T-helper 1 cell treated with Interleukin-12 subunit alpha and Interleukin-12 subunit beta and Interleukin-4 antibody, amounts not matched to agents 30 ng/mL and 1 ng/mL, for 36 hours (primary cell): ENCODE results near the gene ERP29. TPM values are rescaled to one million over a fixed set of nuclear protein-coding genes. Genes with fewer than 3 reads are reported as not detected.
"Not testable (repeated sequence)": the region's sequence is repeated elsewhere in the genome, so short reads cannot be mapped to it uniquely, and the experiment has no call there.

Experiments
- intact Hi-C: fragments of 100-400 bp; cut with micrococcal nuclease; formaldehyde crosslinking; loops from one replicate; pipeline ENCODE4 v1.15.1; 2024
- total RNA-seq: library from RNA; stranded (reverse); gene quantifications from 2 replicates; pipeline ENCODE4 v1.2.3, GENCODE V29; 2022

Gene ERP29
- total RNA-seq, 1 donor from 2014 or later = 111 TPM

GRCh38 chr12:112000820-112001219, 12.4 kb upstream of the ERP29 start:
- intact Hi-C loops = loop anchor here (1.0 kb wide), 2 partner anchors 8 to 11 kb away; no protein-coding TSS in a partner anchor

GRCh38 chr12:112001576-112001975, 11.7 kb upstream of the ERP29 start:
- intact Hi-C loops = loop anchor here (1.0 kb wide), 2 partner anchors 8 to 11 kb away; no protein-coding TSS in a partner anchor

GRCh38 chr12:112004041-112004440, 9.2 kb upstream of the ERP29 start:
- intact Hi-C loops = no loop called here

GRCh38 chr12:112005419-112006395, 7.5 kb upstream of the ERP29 start:
- intact Hi-C loops = no loop called here

GRCh38 chr12:112007945-112008344, 5.3 kb upstream of the ERP29 start:
- intact Hi-C loops = no loop called here

- intact Hi-C loops = no loop called here
Observed at GRCh38 chr12:112008918-112009317, 4.3 kb upstream of the ERP29 start.

- intact Hi-C loops = not testable (repeated sequence)
Observed at GRCh38 chr12:112009596-112009995, 3.6 kb upstream of the ERP29 start.

- intact Hi-C loops = loop anchor here (5.0 to 10.0 kb wide), 4 partner anchors 292 to 1608 kb away; partner anchors contain the start of genes ANAPC7, OAS1 and OAS2
Observed at GRCh38 chr12:112010415-112011344, 2.5 kb upstream of the ERP29 start.

GRCh38 chr12:112011685-112012084, 1.5 kb upstream of the ERP29 start:
- intact Hi-C loops = loop anchor here (1.0 to 10.0 kb wide), 7 partner anchors 10 to 1609 kb away; partner anchors contain the start of genes ANAPC7, ATXN2, OAS1 and OAS2

- intact Hi-C loops = loop anchor here (1.0 to 10.0 kb wide), 19 partner anchors 20 to 1612 kb away; partner anchors contain the start of genes ANAPC7, ATXN2, BRAP and HECTD4
Observed at GRCh38 chr12:112013601-112014402, 576 bp downstream of the ERP29 start.

GRCh38 chr12:112015938-112016337, 2.7 kb downstream of the ERP29 start:
- intact Hi-C loops = loop anchor here (2.0 to 10.0 kb wide), 3 partner anchors 611 to 959 kb away; partner anchors contain the start of genes OAS1, OAS2 and SH2B3

GRCh38 chr12:112017041-112017440, 3.8 kb downstream of the ERP29 start:
- intact Hi-C loops = loop anchor here (10.0 kb wide), 2 partner anchors 888 to 958 kb away; partner anchors contain the start of genes OAS1 and OAS2

- intact Hi-C loops = loop anchor here (10.0 kb wide), 2 partner anchors 886 to 956 kb away; partner anchors contain the start of genes OAS1 and OAS2
Observed at GRCh38 chr12:112018571-112019237, 5.5 kb downstream of the ERP29 start.

- intact Hi-C loops = no loop called here
Observed at GRCh38 chr12:112020947-112021457, 7.8 kb downstream of the ERP29 start.

- intact Hi-C loops = no loop called here
Observed at GRCh38 chr12:112022241-112023016, 9.2 kb downstream of the ERP29 start.

- intact Hi-C loops = no loop called here
Observed at GRCh38 chr12:112023759-112024396, 10.7 kb downstream of the ERP29 start.

- intact Hi-C loops = loop anchor here (1.0 kb wide), 1 partner anchor 81 kb away; no protein-coding TSS in a partner anchor
Observed at GRCh38 chr12:112025808-112026375, 12.7 kb downstream of the ERP29 start.

GRCh38 chr12:112029301-112029700, 16.1 kb downstream of the ERP29 start:
- intact Hi-C loops = no loop called here
